Measurements from ENCODE around the gene DACH1.

The DACH1 gene

DNA sequence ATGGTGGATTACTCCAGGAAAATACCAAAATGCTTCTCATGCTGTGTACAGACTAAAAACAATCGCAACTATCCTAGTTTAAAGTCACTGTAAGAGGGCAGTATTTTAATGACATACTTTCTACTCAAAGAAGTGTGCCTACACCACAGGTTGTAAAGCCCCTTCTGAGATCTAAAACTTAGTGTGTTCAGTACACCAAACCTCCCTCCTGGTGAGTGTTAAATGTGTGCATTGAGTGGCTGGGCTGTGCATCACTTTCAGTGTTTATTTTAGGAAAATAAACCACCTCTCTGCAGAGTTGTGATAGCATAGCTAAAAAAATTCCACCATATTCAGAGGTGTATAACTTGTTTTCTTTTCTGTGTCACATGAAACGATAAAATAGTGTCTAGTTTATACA is 263.7 kb downstream of the DACH1 start:
- no peak overlapping the region for H3K4me3 ChIP-seq (ENCODE audit: low read depth, low read length)
- TF ChIP-seq POLR2A (IDR thresholded peaks at IDR 0.05; ENCODE audit: extremely low read depth, insufficient read length): no peak
- TF ChIP-seq, protein P1, sequence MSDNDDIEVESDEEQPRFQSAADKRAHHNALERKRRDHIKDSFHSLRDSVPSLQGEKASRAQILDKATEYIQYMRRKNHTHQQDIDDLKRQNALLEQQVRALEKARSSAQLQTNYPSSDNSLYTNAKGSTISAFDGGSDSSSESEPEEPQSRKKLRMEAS (IDR thresholded peaks at IDR 0.05; ENCODE audit: low read depth, low read length): no peak
- no peak for TF ChIP-seq CTCF (IDR thresholded peaks at IDR 0.05; ENCODE audit: low read depth, low read length)
- no peak for TF ChIP-seq MYC (IDR thresholded peaks at IDR 0.05; ENCODE audit: low read depth, low read length)
- DNase-seq (ENCODE audit: low read depth): no peak

DNA sequence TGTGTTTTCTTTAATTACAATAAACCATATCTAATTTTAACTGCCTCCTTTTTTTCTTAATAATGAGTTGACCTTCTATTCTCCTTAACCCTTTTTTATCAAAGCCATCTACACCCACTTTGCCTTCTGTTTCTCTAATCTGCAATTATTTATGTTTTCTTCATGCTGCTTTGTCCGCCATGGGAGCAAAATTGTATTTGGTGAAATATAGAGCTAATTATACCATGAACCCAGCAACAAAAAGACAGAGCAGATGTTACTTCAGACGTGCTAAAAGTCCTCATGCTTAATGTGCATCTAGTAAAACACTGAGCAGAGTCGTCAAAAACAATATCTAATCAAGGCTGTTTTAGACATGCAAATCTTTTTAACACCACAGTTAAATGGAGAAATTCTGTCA is 264.7 kb downstream of the DACH1 start:
- no peak for TF ChIP-seq MYC (IDR thresholded peaks at IDR 0.05; ENCODE audit: low read depth, low read length)
- TF ChIP-seq POLR2A (IDR thresholded peaks at IDR 0.05; ENCODE audit: extremely low read depth, insufficient read length): no peak
- no peak for TF ChIP-seq CTCF (IDR thresholded peaks at IDR 0.05; ENCODE audit: low read depth, low read length)
- TF ChIP-seq, protein P1 (IDR thresholded peaks at IDR 0.05; ENCODE audit: low read depth, low read length): no peak
- DNase-seq (ENCODE audit: low read depth): no peak
- H3K4me3 ChIP-seq (ENCODE audit: low read depth, low read length): no peak overlapping the region

DNA sequence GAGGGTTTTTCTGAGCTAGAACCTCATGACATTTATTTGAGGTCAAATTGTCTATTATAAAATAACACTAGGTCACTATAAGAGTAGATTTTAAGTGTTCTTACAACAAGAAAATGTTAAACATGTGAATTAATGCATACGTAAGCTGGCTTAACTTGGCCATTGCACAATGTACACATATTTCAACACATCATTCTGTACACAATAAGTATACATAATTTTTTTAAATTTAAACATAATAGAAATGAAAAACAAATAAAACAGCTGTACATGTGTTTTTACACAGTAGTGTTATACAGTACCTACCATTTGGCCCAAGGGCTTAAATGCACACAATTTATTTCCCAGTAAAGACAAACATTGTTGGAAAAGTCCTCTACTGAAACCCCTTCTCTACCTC is 269.9 kb downstream of the DACH1 start:
- DNase-seq (ENCODE audit: low read depth): no peak
- no peak overlapping the region for H3K4me3 ChIP-seq (ENCODE audit: low read depth, low read length)
- TF ChIP-seq MYC (IDR thresholded peaks at IDR 0.05; ENCODE audit: low read depth, low read length): no peak
- TF ChIP-seq POLR2A (IDR thresholded peaks at IDR 0.05; ENCODE audit: extremely low read depth, insufficient read length): no peak
- TF ChIP-seq CTCF (IDR thresholded peaks at IDR 0.05; ENCODE audit: low read depth, low read length): no peak
- TF ChIP-seq, protein P1 (IDR thresholded peaks at IDR 0.05; ENCODE audit: low read depth, low read length): no peak

GRCh38 chr13:71596116-71596515 is 270.9 kb downstream of the DACH1 start:
- no peak overlapping the region for H3K4me3 ChIP-seq (ENCODE audit: low read depth, low read length)
- no peak for DNase-seq (ENCODE audit: low read depth)
- TF ChIP-seq CTCF (IDR thresholded peaks at IDR 0.05; ENCODE audit: low read depth, low read length) (no peak), POLR2A (IDR thresholded peaks at IDR 0.05; ENCODE audit: extremely low read depth, insufficient read length) (no peak), MYC (IDR thresholded peaks at IDR 0.05; ENCODE audit: low read depth, low read length) (no peak)
- TF ChIP-seq, protein P1 (IDR thresholded peaks at IDR 0.05; ENCODE audit: low read depth, low read length): no peak

DNA sequence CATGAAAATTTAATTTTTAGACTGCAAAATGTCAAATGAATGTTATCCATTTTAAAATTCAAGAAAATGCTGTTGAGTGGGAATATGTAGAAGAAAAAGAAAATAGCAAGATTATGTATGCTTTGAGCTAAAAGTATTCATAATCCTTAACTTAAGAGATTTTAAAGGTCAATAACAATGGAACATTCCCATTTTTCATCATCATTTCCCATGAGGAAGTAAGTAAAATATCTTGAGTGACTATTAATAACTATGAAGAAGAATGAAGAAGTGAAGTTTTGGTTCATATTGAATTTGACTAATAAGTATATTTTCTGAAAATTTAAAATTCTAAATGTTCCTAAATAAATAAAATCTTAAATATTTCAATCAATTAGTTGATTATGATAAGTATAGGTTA is 273.4 kb downstream of the DACH1 start:
- no peak for DNase-seq (ENCODE audit: low read depth)
- no peak overlapping the region for H3K4me3 ChIP-seq (ENCODE audit: low read depth, low read length)
- TF ChIP-seq POLR2A (IDR thresholded peaks at IDR 0.05; ENCODE audit: extremely low read depth, insufficient read length): no peak
- TF ChIP-seq MYC (IDR thresholded peaks at IDR 0.05; ENCODE audit: low read depth, low read length): no peak
- no peak for TF ChIP-seq CTCF (IDR thresholded peaks at IDR 0.05; ENCODE audit: low read depth, low read length)
- TF ChIP-seq, protein P1 (IDR thresholded peaks at IDR 0.05; ENCODE audit: low read depth, low read length): no peak

GRCh38 chr13:71591374-71591773 is 275.6 kb downstream of the DACH1 start:
- TF ChIP-seq, protein P1 (IDR thresholded peaks at IDR 0.05; ENCODE audit: low read depth, low read length): no peak
- TF ChIP-seq CTCF (IDR thresholded peaks at IDR 0.05; ENCODE audit: low read depth, low read length) (no peak), POLR2A (IDR thresholded peaks at IDR 0.05; ENCODE audit: extremely low read depth, insufficient read length) (no peak), MYC (IDR thresholded peaks at IDR 0.05; ENCODE audit: low read depth, low read length) (no peak)
- no peak overlapping the region for H3K4me3 ChIP-seq (ENCODE audit: low read depth, low read length)
- DNase-seq (ENCODE audit: low read depth): peak; percentile 36

Measured in NB4 (cell line).